AG20443 (cell line): ENCODE measurements around the gene FAM163B.

Experiments used
- DNase-seq: peaks from one replicate; pipeline ENCODE4 v3.0.0; 2012; ENCODE audit warnings: low spot score, mixed read lengths

The FAM163B gene

GRCh38 chr9:133597316-133597957, 11.8 kb downstream of the FAM163B start:
- DNase-seq: no peak

GRCh38 chr9:133595910-133596309, 13.3 kb downstream of the FAM163B start:
- no peak for DNase-seq

- DNase-seq: no peak
These were observed 14.9 kb downstream of the FAM163B start for GRCh38 chr9:133594310-133594709.

DNA sequence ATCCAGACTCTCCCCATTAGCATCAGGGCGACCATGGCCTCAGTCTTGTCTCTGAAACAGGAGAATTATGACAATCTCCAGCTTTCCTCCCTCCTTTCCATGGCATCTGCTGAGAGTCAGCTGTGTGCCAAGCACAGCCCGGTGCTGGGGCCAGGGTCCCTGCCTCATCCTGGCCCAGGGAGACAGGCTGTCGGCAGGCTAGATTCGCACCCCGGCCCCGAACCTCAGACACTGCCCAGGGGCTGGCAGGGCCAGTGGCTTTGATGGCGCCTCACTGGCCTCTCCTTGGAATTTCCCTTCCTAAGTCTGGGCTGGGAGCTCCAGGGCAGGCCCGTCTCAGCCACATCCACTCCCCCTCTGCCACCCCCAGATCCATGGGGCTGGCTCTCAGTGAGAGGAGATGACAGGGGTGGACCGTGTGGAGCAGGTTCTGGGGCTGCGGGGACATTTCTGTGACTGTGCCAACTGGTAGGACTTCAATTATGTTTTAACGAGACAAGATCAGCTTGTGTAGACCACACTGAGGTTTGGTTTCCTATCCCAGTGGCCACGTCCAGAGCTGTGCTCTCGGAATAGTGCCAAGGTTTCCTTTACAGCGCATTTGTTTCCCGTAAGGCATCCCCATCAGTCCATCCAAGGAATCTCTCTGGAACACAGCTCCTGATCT, 15.5 kb downstream of the FAM163B start:
- no peak for DNase-seq

GRCh38 chr9:133592731-133593409, 16.3 kb downstream of the FAM163B start:
- no peak for DNase-seq

DNA sequence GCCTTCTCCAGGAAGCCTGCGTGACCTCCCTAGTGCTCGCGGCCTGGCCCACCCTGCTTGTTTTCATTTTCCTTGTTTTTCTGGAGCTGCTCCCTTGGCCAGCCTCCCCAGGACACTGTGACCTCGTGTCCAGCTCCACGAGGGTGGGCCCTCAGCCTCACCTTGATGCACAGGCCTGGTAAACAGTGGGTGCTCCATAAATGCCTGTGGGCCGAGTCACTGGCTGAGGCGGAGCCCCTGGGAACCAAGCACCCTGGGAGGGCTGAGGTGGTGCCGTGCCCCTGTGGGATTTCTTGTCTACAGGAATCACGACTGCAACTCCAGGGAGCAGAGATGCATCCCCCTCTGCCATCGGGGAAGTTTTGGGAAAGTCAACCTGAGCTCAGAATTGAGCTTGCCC, 17.2 kb downstream of the FAM163B start:
- no peak for DNase-seq

- no peak for DNase-seq
These were observed 17.9 kb downstream of the FAM163B start for GRCh38 chr9:133591116-133591910.

GRCh38 chr9:133590231-133590855, 18.8 kb downstream of the FAM163B start:
- DNase-seq: no peak

GRCh38 chr9:133589454-133590227, 19.5 kb downstream of the FAM163B start:
- no peak for DNase-seq

DNA sequence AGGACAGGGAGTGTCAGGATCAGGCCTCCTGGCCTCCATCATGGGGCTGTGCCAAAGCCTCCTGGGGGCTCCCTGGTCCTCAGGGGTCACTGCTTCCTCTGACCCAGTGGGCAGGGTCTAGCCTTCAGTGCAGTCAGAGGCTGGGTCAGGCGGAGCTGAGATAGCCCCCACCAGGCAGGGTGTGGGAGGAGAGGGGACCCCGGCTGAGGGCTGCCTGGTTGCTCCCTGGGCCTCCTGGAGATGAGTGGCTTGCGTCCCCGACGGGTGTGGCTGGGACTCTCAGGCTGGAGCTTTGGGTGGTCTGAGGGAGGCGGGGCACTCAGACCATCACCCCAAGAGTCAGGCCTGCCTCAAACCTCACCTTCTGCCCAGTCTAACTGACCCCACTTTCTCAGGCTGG, 21.7 kb downstream of the FAM163B start:
- DNase-seq: no peak

GRCh38 chr9:133587051-133587450, 22.1 kb downstream of the FAM163B start:
- no peak for DNase-seq

DNA sequence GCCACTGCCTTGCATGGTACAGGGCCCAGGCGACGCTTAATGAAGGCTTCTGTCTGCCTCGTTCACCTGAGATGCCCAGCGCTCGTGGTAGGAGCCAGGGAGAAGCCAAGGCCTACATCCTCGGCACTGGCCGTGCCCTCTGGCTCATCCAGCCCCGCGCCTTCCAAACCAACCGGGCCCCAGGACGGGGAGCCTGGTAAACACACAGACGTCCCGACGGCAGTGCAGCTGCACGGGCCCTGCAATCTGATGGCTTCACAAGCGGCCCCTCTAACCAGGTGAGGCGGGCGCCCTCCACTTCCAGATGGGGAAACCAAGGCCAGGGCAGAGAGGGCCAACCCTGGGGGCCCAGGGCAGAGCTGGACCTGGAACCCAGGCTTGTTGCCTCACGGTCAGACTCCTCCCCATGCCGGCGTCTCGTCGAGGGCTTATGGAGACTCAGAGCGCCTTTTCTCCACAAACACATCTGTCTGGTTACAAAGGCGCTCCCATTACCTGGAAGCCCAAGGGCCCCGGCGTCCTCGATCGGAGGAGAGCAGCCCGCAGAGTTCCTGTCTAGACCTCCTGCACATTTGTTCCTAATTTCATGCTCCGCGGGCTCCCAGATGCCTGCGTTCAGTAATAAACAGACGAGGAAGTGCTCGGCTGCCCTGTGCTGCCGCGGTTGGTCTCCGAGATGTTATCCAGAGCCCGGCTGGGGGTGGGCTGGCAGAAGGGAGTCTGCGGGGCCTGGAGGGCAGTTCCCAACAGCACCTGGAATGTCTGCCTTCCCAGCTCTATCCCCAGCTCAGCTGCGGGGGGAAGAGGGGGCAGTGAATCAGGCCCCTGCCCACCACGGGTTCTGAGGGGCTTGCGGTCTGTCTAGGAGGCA, 23.5 kb downstream of the FAM163B start:
- no peak for DNase-seq

DNA sequence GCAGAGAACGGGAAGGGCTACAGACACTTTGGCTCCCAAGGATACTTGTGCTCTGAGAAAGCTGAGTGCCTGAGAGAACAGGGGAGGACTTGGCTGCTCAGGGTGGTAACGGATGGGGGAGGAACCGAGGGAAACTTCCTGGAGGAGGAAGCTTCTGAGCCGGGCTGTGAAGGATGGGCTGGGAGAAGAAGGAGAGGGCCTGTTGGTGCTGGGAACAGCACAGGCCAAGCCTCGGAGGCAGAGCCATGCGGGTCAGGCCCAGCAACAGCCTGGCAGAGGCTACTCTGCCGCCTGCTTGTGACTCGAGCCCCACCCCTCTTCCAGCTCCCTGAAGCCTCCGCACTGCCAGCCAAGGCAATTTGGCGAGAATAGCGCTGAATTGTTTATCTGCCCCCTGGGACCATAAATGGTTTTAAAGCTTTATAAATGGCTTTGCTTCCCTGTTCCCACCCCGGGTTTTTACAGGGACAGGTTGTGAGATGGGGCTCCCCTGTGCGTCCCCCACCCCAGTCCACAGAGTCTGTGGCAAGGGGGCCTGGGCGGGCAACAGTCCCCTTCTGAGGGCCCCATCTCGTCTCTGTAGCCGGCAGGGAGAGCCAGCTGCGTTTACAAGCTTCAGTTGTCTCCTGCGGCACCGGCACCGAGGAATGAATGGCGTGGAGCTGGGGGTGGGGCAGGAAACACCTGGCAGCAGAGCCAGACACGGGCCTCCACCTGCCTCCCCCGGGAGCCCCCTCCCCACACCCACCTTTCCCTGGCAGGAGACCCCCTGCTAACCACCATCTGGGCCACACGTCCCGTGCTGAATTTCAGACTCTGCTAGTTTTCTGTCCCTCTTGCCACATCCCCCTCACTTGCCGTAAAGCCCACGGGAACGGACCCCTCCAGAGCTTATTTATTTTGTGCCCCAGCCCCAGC, 24.4 kb downstream of the FAM163B start:
- no peak for DNase-seq

- DNase-seq: no peak
These were observed 25.0 kb downstream of the FAM163B start for GRCh38 chr9:133584167-133584558.

- DNase-seq: no peak
These were observed 25.6 kb downstream of the FAM163B start for GRCh38 chr9:133583586-133583985.

DNA sequence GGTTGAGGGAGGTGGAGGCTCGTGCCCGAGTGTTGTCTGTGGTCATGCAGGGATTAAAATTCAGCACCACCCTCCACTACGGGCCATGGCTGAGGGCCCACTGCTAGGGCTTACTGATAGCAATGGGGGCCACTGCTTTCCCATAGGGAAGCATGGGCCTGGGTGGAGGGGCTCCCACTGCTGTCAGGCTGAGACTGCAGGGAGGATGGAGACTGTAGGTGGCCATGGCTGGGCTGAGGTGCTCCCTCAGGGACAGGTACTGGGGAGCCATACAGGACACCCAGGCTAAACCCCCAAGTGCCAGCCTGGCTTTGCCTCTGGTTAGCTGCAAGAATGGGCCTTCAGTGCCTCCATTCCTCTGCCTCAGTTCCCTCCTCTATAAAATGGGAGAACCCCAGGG, 26.1 kb downstream of the FAM163B start:
- no peak for DNase-seq

DNA sequence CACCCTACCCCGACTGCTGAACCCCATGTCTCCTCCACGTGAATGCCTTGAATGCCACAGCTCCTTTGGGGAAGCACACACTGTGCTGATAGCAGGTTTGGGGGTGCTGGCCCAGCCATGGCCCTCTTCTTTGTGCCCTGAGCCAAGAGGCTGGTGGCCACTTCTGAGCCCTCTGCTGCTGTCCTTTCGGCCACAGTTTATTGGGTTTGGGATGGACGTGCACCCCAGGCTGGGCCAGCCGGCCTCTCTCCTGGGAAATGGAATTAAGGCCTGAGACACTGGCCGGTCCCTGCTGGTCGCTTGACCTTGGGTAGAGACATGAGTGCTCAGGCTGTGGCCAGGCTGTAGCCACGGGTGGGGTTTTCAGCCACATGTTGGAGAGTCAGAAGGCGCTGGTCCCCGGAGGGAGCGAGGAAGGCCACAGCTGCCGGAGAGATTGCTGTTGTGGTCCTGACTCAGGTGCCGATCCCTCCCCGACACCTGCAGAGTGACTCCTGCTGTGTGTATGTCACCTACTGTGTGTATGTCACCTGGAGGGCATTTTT, 26.6 kb downstream of the FAM163B start:
- no peak for DNase-seq

DNA sequence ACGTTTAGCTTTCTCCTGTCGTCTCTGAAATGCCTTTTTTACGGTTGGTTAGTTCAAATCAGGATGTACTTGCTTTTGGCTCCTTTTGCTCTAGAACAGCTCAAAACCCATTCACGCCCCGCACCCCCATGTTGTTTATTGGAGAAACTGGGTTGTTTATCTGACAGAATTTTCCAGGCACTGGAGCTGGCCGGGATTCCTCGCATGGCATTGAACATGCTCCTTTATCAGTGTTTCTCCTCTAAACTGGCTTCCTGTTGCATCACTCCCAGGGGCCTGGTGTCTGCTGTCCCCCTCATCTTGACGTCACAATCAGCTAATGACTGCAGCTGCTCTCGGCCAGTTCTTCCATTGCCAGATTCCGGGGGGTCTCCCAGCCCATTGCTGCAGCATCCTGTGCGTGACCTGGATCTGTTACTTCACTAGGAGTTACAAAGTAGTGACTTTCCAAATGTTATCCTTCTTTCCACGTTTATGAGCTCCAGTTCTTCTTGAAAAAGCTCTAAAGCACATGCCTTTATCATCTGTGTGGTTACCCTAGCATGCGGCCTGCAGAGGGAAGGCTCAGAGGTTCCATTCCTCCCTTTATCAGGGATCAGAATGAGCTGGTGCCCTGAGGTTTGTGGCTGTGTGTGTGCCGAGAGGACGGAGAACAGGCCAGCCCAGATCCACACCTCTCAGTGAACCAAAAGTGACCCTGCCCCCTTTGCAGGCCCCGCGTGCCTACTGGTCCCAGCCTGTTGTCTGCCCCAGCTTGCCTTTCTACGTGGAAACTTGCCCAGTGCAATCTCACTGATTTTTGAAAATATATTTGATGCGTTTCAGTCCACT, 27.5 kb downstream of the FAM163B start:
- DNase-seq: no peak
